Tibial artery (tissue), 4 donors: ENCODE measurements around the gene COA1.
A peak's percentile ranks its signal among the peaks of the same experiment; 100 is the strongest.

ENCODE experiments used
- DNase-seq, 2 donors: peaks; one replicate each; pipeline ENCODE4 v3.0.0-alpha.2; 2019
- H3K27ac ChIP-seq, 2 donors: fragments of 200-600 bp; sonication (generic) in 1 of 2; 1 replicate in 1 of 2; 2 replicates in 1 of 2; pipeline ENCODE4 v1.5.1; 2018 to 2019; ENCODE audit warnings: mild to moderate bottlenecking in 1 of 2
- H3K27me3 ChIP-seq, 2 donors: fragments of 200-600 bp; sonication (generic) in 1 of 2; one replicate each; pipeline versions ENCODE4 v1.5.1 to v1.6.0; 2016 to 2019
- H3K36me3 ChIP-seq, 3 donors: fragments of 200-600 bp; sonication (generic) in 2 of 3; one replicate each; pipeline ENCODE4 v1.5.1; 2016 to 2019; ENCODE audit warnings: mild to moderate bottlenecking in 2 of 3
- H3K4me1 ChIP-seq, 4 donors: fragments of 200-600 bp; sonication (generic) in 2 of 4; 1 replicate in 3 of 4; 2 replicates in 1 of 4; pipeline ENCODE4 v1.5.1; 2016 to 2019
- H3K4me3 ChIP-seq, 2 donors: fragments of 200-600 bp; sonication (generic) in 1 of 2; 1 replicate in 1 of 2; 2 replicates in 1 of 2; pipeline ENCODE4 v1.5.1; 2018 to 2019; ENCODE audit warnings: mild to moderate bottlenecking in 2 of 2
- H3K9me3 ChIP-seq, 3 donors: fragments of 200-600 bp; sonication (generic) in 1 of 3; one replicate each; pipeline ENCODE4 v1.5.1; 2016 to 2019
- CTCF ChIP-seq, 2 experiments: fragments of 200-600 bp in 1 of 2; fragments of 450-650 bp in 1 of 2; IDR thresholded peaks; one replicate each; pipeline ENCODE4 v1.5.1; 2017 to 2019; ENCODE audit warnings: antibody characterized with exemption in 2 of 2, mild to moderate bottlenecking in 1 of 2, moderate library complexity in 1 of 2
- intact Hi-C: fragments of 100-400 bp; cut with DNase I; formaldehyde crosslinking; loops from one replicate; pipeline ENCODE4 v1.15.0; 2023; ENCODE audit warnings: low total_unique reads

COA1 gene

GRCh38 chr7:43658718-43659548 lies 70.4 kb downstream of the COA1 start:
- DNase-seq = no peak
- H3K4me3 ChIP-seq = no peak overlapping the region
- intact Hi-C loops = no loop called here
- H3K4me1 ChIP-seq = peaks cover 0 to 35% (median 4%) of the 10 kb centered on the region in 4 donors
- H3K36me3 ChIP-seq = peaks cover 0 to 4% (median 0%) of the 10 kb centered on the region in 3 donors
- H3K27me3 ChIP-seq = no peaks in the 10 kb centered on the region
- H3K27ac ChIP-seq = peak overlapping the region; percentile 56 to 63
- H3K9me3 ChIP-seq = no peaks in the 10 kb centered on the region
- TF ChIP-seq CTCF (IDR thresholded peaks at IDR 0.05) = no peak

GRCh38 chr7:43656997-43657396 lies 72.3 kb downstream of the COA1 start:
- H3K9me3 ChIP-seq = no peaks in the 10 kb centered on the region
- no peaks in the 10 kb centered on the region for H3K36me3 ChIP-seq
- no peak overlapping the region for H3K4me3 ChIP-seq
- no peak for DNase-seq
- peaks cover 0 to 42% (median 6%) of the 10 kb centered on the region in 4 donors for H3K4me1 ChIP-seq
- TF ChIP-seq CTCF (IDR thresholded peaks at IDR 0.05) = no peak
- H3K27me3 ChIP-seq = no peaks in the 10 kb centered on the region
- intact Hi-C loops = no loop called here
- H3K27ac ChIP-seq = no peak overlapping the region

GRCh38 chr7:43655584-43655983 lies 73.7 kb downstream of the COA1 start:
- DNase-seq = no peak
- no peak for TF ChIP-seq CTCF (IDR thresholded peaks at IDR 0.05)

GRCh38 chr7:43653891-43654504 lies 75.3 kb downstream of the COA1 start:
- Histone ChIP-seq H3K4me3 (no peak overlapping the region), H3K27ac (no peak overlapping the region), H3K4me1 (peaks cover 0 to 59% (median 32%) of the 10 kb centered on the region in 4 donors), H3K36me3 (no peaks in the 10 kb centered on the region), H3K9me3 (no peaks in the 10 kb centered on the region), H3K27me3 (no peaks in the 10 kb centered on the region)
- intact Hi-C loops = no loop called here
- no peak for DNase-seq
- no peak for TF ChIP-seq CTCF (IDR thresholded peaks at IDR 0.05)

More at GRCh38 chr7:43655584-43655983, 73.7 kb downstream of the COA1 start:
- Histone ChIP-seq H3K27me3 (no peaks in the 10 kb centered on the region), H3K27ac (no peak overlapping the region), H3K4me1 (peaks cover 0 to 56% (median 20%) of the 10 kb centered on the region in 4 donors), H3K36me3 (no peaks in the 10 kb centered on the region), H3K4me3 (no peak overlapping the region), H3K9me3 (no peaks in the 10 kb centered on the region)
- intact Hi-C loops = no loop called here

GRCh38 chr7:43653466-43653865 lies 75.9 kb downstream of the COA1 start:
- intact Hi-C loops = no loop called here
- peaks cover 0 to 59% (median 34%) of the 10 kb centered on the region in 4 donors for H3K4me1 ChIP-seq
- H3K27ac ChIP-seq = no peak overlapping the region
- TF ChIP-seq CTCF (IDR thresholded peaks at IDR 0.05) = no peak
- H3K27me3 ChIP-seq = no peaks in the 10 kb centered on the region
- H3K36me3 ChIP-seq = no peaks in the 10 kb centered on the region
- H3K4me3 ChIP-seq = no peak overlapping the region
- H3K9me3 ChIP-seq = no peaks in the 10 kb centered on the region
- DNase-seq = no peak
